A549 (cell line): ENCODE results near the gene PCNX3. TPM values are rescaled to one million over a fixed set of nuclear protein-coding genes. Genes with fewer than 3 reads are reported as not detected.
A peak's percentile ranks its signal among the peaks of the same experiment; 100 is the strongest.

Source experiments
- ATAC-seq, 2 experiments: fragments of 200-7000 bp in 1 of 2; fragments of >200 bp in 1 of 2; cut with Nextera tagmentation in 1 of 2; cut with Tn5 transposase in 1 of 2; 3 replicates each; pipeline versions ENCODE4 v1.8.0 to v1.9.1; 2018 to 2020; ENCODE audit warnings: mild to moderate bottlenecking in 1 of 2, moderate library complexity in 1 of 2
- CTCF ChIA-PET: fragments of 300-600 bp; sonication (Branson Sonifier 250); formaldehyde crosslinking; extraction: SDS; loops from one replicate; lab custom pipeline; 2021; ENCODE audit warnings: antibody characterized with exemption, inconsistent platforms; lab: Yijun Ruan, JAX
- POLR2A ChIA-PET: fragments of 350-600 bp; formaldehyde crosslinking; extraction: SDS; loops from one replicate; lab custom pipeline; 2021; ENCODE audit warnings: antibody characterized with exemption, inconsistent platforms; lab: Yijun Ruan, JAX
- DNase-seq, 2 experiments: peaks; one replicate each; pipeline versions ENCODE4 v3.0.0 to v3.0.0-alpha.2; 2011 to 2016; ENCODE audit warnings: low read depth in 1 of 2, low spot score in 1 of 2
- FAIRE-seq: peaks from 2 replicates; lab custom pipeline; 2011; peaks lifted over from hg19 to GRCh38; lab: Jason Lieb, UNC
- H3K27ac ChIP-seq, 2 experiments: fragments of >200 bp; sonication (Bioruptor Twin); formaldehyde crosslinking; 3 replicates each; pipeline ENCODE4 v1.5.1; 2016 to 2017
- H3K4me1 ChIP-seq: fragments of >200 bp; sonication (Bioruptor Twin); formaldehyde crosslinking; 3 replicates; pipeline ENCODE4 v1.6.1; 2016
- H3K4me2 ChIP-seq: fragments of >200 bp; sonication (Bioruptor Twin); formaldehyde crosslinking; 3 replicates; pipeline ENCODE4 v1.6.1; 2016
- H3K4me3 ChIP-seq: fragments of >200 bp; sonication (Bioruptor Twin); formaldehyde crosslinking; 3 replicates; pipeline ENCODE4 v1.5.1; 2016
- H3K9me3 ChIP-seq: fragments of >200 bp; sonication (Bioruptor Twin); formaldehyde crosslinking; 3 replicates; pipeline ENCODE4 v1.6.1; 2016
- CBX8 ChIP-seq: fragments of 200-600 bp; sonication (generic); IDR thresholded peaks from 2 replicates; pipeline ENCODE4 v1.6.1; 2016
- CEBPB ChIP-seq, 2 experiments: fragments of >200 bp in 1 of 2; sonication (Bioruptor Twin) in 1 of 2; formaldehyde crosslinking in 1 of 2; IDR thresholded peaks; 2 replicates each; pipeline ENCODE4 v1.6.1; 2012 to 2016
- CHD4 ChIP-seq: fragments of 200-600 bp; sonication (generic); IDR thresholded peaks from 2 replicates; pipeline ENCODE4 v1.6.1; 2016; ENCODE audit warnings: antibody characterized with exemption, mild to moderate bottlenecking, borderline replicate concordance
- HDAC2 ChIP-seq: fragments of 200-600 bp; sonication (generic); IDR thresholded peaks from 2 replicates; pipeline ENCODE4 v1.6.1; 2016
- HEYL ChIP-seq: fragments of 250-450 bp; sonication (Bioruptor Pico); IDR thresholded peaks from 2 replicates; pipeline ENCODE4 v1.8.0; 2021; ENCODE audit warnings: mild to moderate bottlenecking, moderate library complexity
- JUN ChIP-seq, 2 experiments: fragments of >200 bp; sonication (Bioruptor Twin); formaldehyde crosslinking; IDR thresholded peaks; 2 replicates in 1 of 2; 3 replicates in 1 of 2; pipeline ENCODE4 v1.6.1; 2016 to 2017
- KDM1A ChIP-seq: fragments of 200-600 bp; sonication (generic); IDR thresholded peaks from 2 replicates; pipeline ENCODE4 v1.6.1; 2016; ENCODE audit warnings: low read depth, mild to moderate bottlenecking
- KDM5A ChIP-seq: fragments of 200-600 bp; sonication (generic); IDR thresholded peaks from 2 replicates; pipeline ENCODE4 v1.6.1; 2016; ENCODE audit warnings: antibody characterized with exemption, mild to moderate bottlenecking
- MAFK ChIP-seq: fragments of 450-650 bp; IDR thresholded peaks from 2 replicates; pipeline ENCODE4 v1.6.1; 2014; ENCODE audit not compliant: partially characterized antibody
- MAZ ChIP-seq: fragments of 150-350 bp; IDR thresholded peaks from 2 replicates; pipeline ENCODE4 v1.6.1; 2014; ENCODE audit warnings: antibody characterized with exemption, low read depth, low read length, borderline replicate concordance
- MYC ChIP-seq: IDR thresholded peaks from 2 replicates; pipeline ENCODE4 v1.6.1; 2012; ENCODE audit warnings: mild to moderate bottlenecking, inconsistent platforms, low read length, improper control_type of control experiment, borderline replicate concordance
- NPAS2 ChIP-seq: fragments of 250-450 bp; sonication (Bioruptor Pico); IDR thresholded peaks from 2 replicates; pipeline ENCODE4 v1.8.0; 2022; ENCODE audit warnings: mild to moderate bottlenecking, moderate library complexity, borderline replicate concordance
- NR3C1 ChIP-seq: fragments of >200 bp; sonication (Bioruptor Twin); formaldehyde crosslinking; IDR thresholded peaks from 3 replicates; pipeline ENCODE4 v1.6.1; 2017
- POLR2A ChIP-seq: IDR thresholded peaks from 2 replicates; pipeline ENCODE4 v1.6.1; 2012; ENCODE audit warnings: mild to moderate bottlenecking, low read length
- POLR2AphosphoS2 ChIP-seq: conservative IDR thresholded peaks from 2 replicates; pipeline ENCODE4 v1.6.1; 2012; ENCODE audit warnings: low read length, improper control_type of control experiment, inconsistent platforms
- RAD21 ChIP-seq, 2 experiments: fragments of >200 bp in 1 of 2; sonication (Bioruptor Twin) in 1 of 2; formaldehyde crosslinking in 1 of 2; IDR thresholded peaks in 1 of 2; conservative IDR thresholded peaks in 1 of 2; 2 replicates in 1 of 2; 3 replicates in 1 of 2; pipeline ENCODE4 v1.6.1; 2012 to 2018; ENCODE audit warnings: inconsistent platforms in 1 of 2
- RARB ChIP-seq: fragments of 250-450 bp; sonication (Bioruptor Pico); IDR thresholded peaks from 2 replicates; pipeline ENCODE4 v1.8.0; 2021; ENCODE audit warnings: mild to moderate bottlenecking, moderate library complexity
- RFX5 ChIP-seq: fragments of 450-650 bp; IDR thresholded peaks from 2 replicates; pipeline ENCODE4 v1.7.1; 2014; ENCODE audit warnings: antibody characterized with exemption, mild to moderate bottlenecking, moderate library complexity
- SMC3 ChIP-seq: fragments of >200 bp; sonication (Bioruptor Twin); formaldehyde crosslinking; IDR thresholded peaks from 3 replicates; pipeline ENCODE4 v1.6.1; 2018; ENCODE audit warnings: inconsistent platforms
- SREBF2 ChIP-seq: fragments of 450-650 bp; IDR thresholded peaks from 2 replicates; pipeline ENCODE4 v1.6.1; 2014; ENCODE audit warnings: mild to moderate bottlenecking, moderate library complexity
- TFCP2L1 ChIP-seq: fragments of 250-450 bp; sonication (Bioruptor Pico); IDR thresholded peaks from 2 replicates; pipeline ENCODE4 v1.5.0; 2021; ENCODE audit warnings: mild to moderate bottlenecking
- ZFP36 ChIP-seq: fragments of 450-650 bp; IDR thresholded peaks from 2 replicates; pipeline ENCODE4 v1.6.1; 2014; ENCODE audit warnings: borderline replicate concordance; ENCODE audit not compliant: partially characterized antibody
- whole genome bisulfite sequencing: methylation state at CpG from one replicate; pipeline ENCODE4 v1.1.6; 2017; ENCODE audit errors: missing lambda C conversion rate; 5-methylcytosine and 5-hydroxymethylcytosine counted together
- polyA plus RNA-seq, 4 experiments: library from polyadenylated mRNA; depleted of rRNA in 3 of 4; stranded (reverse); fragments of >200 nt; fragmentation: RNase III in 1 of 4; extraction: RNeasy Plus Mini Kit Qiagen cat#74134 plus additional on column Dnase treatment in 1 of 4; gene quantifications; 2 replicates in 3 of 4; 3 replicates in 1 of 4; pipeline ENCODE4 v1.2.3, GENCODE V29; 2011 to 2017
- TF ChIP-seq, protein P1 (sequence below): fragments of 250-450 bp; sonication (Bioruptor Pico); IDR thresholded peaks from 2 replicates; pipeline ENCODE4 v1.5.0; 2021; ENCODE audit warnings: mild to moderate bottlenecking, moderate library complexity, borderline replicate concordance
- TF ChIP-seq, protein P2 (sequence below): IDR thresholded peaks from 2 replicates; pipeline ENCODE4 v1.6.1; 2012
- TF ChIP-seq, protein P3 (sequence below): fragments of 450-650 bp; IDR thresholded peaks from 2 replicates; pipeline ENCODE4 v1.6.1; 2014; ENCODE audit warnings: antibody characterized with exemption
- TF ChIP-seq, protein P4 (sequence below): IDR thresholded peaks from 2 replicates; pipeline ENCODE4 v1.6.1; 2012; ENCODE audit warnings: low read depth, borderline replicate concordance
- TF ChIP-seq, protein P5 (sequence below): fragments of >200 bp; sonication (Bioruptor Twin); formaldehyde crosslinking; IDR thresholded peaks from 3 replicates; pipeline ENCODE4 v1.6.1; 2016

PCNX3 gene
- polyA plus RNA-seq, 2 of the 4 experiments (the other 2 are of a cell fraction): 14.2 to 29.7 TPM

DNA sequence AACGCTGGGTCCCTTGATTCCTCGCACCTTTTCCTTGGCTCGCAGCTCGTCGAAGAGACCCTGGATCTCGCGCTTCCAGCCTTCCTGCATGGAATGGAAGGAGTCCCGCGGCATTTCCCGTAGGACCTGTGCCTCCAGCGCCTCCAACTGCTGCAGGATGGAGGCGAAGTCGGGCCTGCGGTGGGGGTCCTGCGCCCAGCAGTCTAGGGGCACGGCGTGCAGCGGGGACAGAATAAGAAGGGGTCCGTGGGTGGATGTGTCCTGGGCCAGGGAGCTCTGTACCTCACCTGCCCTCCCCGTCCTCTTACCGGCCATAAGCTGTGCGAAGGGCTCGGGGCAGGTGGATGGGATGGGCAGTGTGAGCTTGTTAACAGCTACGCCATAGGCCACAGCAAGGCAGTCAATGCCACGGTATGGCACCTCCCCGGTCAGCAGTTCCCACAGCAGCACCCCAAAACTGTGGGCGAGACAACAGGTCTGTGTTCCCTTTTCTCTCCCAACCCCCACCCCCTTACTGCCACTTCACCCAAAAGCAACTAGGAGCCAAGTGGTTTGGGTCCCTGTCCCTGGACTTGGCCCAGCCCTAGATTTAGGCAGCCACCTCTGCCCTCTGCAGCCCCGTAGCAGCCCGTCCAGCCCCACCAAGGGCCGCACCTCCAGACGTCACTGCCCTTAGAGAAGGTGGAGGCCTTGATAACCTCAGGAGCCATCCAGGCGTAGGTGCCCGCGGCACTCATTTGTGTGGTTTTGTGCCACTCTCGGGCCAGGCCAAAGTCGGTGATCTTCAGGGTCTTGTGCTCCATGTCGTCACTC lies 7.8 kb upstream of the PCNX3 start:
- DNase-seq (no peak), FAIRE-seq (no peak), ATAC-seq (no peak)
- WGBS: 94% methylated on average over 34 of the region's 37 CpGs
- Histone ChIP-seq H3K9me3 (no peaks in the 10 kb centered on the region), H3K27ac (no peak overlapping the region), H3K4me3 (no peak overlapping the region), H3K4me1 (peaks cover 30% of the 10 kb centered on the region), H3K4me2 (no peak overlapping the region)
- ChIA-PET POLR2A (no interaction called here), CTCF (interaction anchor here (1.1 to 20.1 kb wide), 4 partner anchors 18 to 66 kb away, joined by 3 to 249 read pairs (median 5); partner anchors contain the start of gene KCNK7)
- TF ChIP-seq, protein P1, sequence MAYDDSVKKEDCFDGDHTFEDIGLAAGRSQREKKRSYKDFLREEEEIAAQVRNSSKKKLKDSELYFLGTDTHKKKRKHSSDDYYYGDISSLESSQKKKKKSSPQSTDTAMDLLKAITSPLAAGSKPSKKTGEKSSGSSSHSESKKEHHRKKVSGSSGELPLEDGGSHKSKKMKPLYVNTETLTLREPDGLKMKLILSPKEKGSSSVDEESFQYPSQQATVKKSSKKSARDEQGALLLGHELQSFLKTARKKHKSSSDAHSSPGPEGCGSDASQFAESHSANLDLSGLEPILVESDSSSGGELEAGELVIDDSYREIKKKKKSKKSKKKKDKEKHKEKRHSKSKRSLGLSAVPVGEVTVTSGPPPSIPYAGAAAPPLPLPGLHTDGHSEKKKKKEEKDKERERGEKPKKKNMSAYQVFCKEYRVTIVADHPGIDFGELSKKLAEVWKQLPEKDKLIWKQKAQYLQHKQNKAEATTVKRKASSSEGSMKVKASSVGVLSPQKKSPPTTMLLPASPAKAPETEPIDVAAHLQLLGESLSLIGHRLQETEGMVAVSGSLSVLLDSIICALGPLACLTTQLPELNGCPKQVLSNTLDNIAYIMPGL (CRISPR knock-in tag): no peak
- TF ChIP-seq, protein P2, sequence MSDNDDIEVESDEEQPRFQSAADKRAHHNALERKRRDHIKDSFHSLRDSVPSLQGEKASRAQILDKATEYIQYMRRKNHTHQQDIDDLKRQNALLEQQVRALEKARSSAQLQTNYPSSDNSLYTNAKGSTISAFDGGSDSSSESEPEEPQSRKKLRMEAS: no peak
- TF ChIP-seq RFX5: no peak
- TF ChIP-seq POLR2AphosphoS2: no peak
- no peak for TF ChIP-seq CHD4

DNA sequence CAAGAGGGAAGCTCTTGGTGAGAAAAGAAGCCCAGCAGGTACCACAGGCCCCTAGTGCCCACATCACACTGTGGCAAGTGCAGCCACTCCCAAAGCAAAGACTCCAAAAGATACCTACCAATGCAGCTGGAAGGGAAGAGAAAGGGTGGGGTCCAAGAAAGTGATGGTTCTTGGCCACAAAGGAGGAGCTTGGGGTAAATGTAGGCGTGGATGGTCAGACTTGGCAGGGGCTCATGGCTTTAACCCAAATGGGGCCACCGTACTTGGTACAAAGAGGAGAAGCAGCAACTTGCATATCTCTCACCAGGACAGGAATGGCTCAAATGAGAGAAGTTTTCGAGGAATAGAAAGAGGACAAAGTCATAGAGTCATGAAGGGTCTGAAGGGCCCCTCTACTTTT lies 6.3 kb upstream of the PCNX3 start:
- DNase-seq (no peak), FAIRE-seq (no peak), ATAC-seq (no peak)
- Histone ChIP-seq H3K4me2 (no peak overlapping the region), H3K4me1 (peaks cover 35% of the 10 kb centered on the region), H3K27ac (no peak overlapping the region), H3K9me3 (no peaks in the 10 kb centered on the region), H3K4me3 (no peak overlapping the region)
- ChIA-PET CTCF (interaction anchor here (1.2 to 20.1 kb wide), 6 partner anchors 11 to 276 kb away, joined by 3 to 249 read pairs (median 4); partner anchors contain the start of gene KCNK7), POLR2A (no interaction called here)
- WGBS: 91% methylated on average over 3 of the region's 3 CpGs
- no peak for TF ChIP-seq MAZ
- TF ChIP-seq NR3C1: no peak

DNA sequence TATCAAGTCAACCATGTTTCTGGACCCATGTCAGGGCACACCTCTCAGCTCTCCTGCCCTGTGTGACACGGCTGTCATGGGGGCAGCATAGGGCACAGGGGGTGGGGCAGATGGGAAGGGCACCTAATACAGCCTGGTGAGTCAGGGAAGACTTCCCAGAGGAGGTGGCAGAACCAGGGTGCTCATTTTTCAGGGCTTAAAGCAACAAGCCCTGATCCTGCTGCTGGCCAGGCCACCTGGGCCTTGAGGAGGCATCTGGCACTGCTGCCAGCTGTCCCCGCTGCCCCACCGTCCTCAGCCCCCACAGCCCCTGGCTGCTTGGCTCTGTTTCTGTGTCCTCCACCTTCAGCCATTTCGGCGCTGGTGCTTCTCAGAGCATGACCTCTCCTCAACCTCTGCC lies 5.9 kb upstream of the PCNX3 start:
- 74% methylated on average over 5 of the region's 5 CpGs for WGBS
- Histone ChIP-seq H3K4me2 (no peak overlapping the region), H3K4me1 (peaks cover 35% of the 10 kb centered on the region), H3K4me3 (no peak overlapping the region), H3K27ac (no peak overlapping the region), H3K9me3 (no peaks in the 10 kb centered on the region)
- FAIRE-seq (no peak), DNase-seq (no peak), ATAC-seq (no peak)
- ChIA-PET POLR2A (no interaction called here), CTCF (interaction anchor here (1.2 to 20.1 kb wide), 6 partner anchors 11 to 275 kb away, joined by 3 to 249 read pairs (median 4); partner anchors contain the start of gene KCNK7)
- no peak for TF ChIP-seq KDM5A
- TF ChIP-seq POLR2A: no peak
- TF ChIP-seq SREBF2: no peak
- TF ChIP-seq TFCP2L1: no peak
- TF ChIP-seq ZFP36: peak; percentile 75
- TF ChIP-seq MYC: no peak

DNA sequence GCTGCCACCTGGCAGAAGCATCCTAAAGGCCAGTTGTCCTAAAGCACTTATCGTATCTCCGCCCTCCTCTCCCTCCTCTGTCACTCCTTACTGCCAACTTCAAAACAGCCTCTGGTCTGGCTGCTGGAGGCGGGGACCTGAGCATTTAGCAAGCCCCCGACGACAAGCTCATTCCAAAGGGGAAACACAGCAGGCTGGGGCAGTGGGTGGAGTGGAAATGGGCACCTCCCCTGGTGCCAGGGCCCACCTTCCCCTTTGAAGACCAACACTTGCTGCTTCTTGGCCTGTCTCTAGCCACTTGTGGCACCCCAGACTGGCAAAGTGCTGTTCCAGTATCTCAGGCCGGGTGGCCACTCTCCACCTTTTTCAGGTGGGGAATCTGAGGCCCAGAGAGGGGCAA lies 5.2 kb upstream of the PCNX3 start:
- DNase-seq: no peak
- no peak overlapping the region for H3K4me2 ChIP-seq
- 84% methylated on average over 6 of the region's 6 CpGs for whole genome bisulfite sequencing
- POLR2A ChIA-PET: no interaction called here
- H3K27ac ChIP-seq: peak overlapping the region in 1 of 2 experiments; percentile 19; a peak in 1 of 6 replicates
- no peak overlapping the region for H3K4me3 ChIP-seq
- H3K9me3 ChIP-seq: no peaks in the 10 kb centered on the region
- ATAC-seq: no peak
- peaks cover 35% of the 10 kb centered on the region for H3K4me1 ChIP-seq
- no peak for FAIRE-seq
- CTCF ChIA-PET: interaction anchor here (1.2 to 20.1 kb wide), 3 partner anchors 16 to 69 kb away, joined by 3 to 249 read pairs (median 8); partner anchors contain the start of gene KCNK7
- TF ChIP-seq SMC3 (no peak), RAD21 (conservative IDR thresholded peaks at IDR 0.05 in 1 of 2, IDR thresholded peaks at IDR 0.05 in 1 of 2) (no peak), MAZ (no peak), HEYL (CRISPR knock-in tag) (no peak), MAFK (no peak), NPAS2 (CRISPR knock-in tag) (no peak), KDM1A (no peak), CEBPB (IDR thresholded peaks at IDR 0.05) (no peak), RFX5 (no peak), RARB (CRISPR knock-in tag) (no peak), HDAC2 (no peak), CBX8 (no peak), JUN (IDR thresholded peaks at IDR 0.05) (no peak)
- TF ChIP-seq, protein P3, sequence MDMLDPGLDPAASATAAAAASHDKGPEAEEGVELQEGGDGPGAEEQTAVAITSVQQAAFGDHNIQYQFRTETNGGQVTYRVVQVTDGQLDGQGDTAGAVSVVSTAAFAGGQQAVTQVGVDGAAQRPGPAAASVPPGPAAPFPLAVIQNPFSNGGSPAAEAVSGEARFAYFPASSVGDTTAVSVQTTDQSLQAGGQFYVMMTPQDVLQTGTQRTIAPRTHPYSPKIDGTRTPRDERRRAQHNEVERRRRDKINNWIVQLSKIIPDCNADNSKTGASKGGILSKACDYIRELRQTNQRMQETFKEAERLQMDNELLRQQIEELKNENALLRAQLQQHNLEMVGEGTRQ: no peak
- TF ChIP-seq, protein P4, sequence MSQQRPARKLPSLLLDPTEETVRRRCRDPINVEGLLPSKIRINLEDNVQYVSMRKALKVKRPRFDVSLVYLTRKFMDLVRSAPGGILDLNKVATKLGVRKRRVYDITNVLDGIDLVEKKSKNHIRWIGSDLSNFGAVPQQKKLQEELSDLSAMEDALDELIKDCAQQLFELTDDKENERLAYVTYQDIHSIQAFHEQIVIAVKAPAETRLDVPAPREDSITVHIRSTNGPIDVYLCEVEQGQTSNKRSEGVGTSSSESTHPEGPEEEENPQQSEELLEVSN: no peak
- TF ChIP-seq, protein P5, sequence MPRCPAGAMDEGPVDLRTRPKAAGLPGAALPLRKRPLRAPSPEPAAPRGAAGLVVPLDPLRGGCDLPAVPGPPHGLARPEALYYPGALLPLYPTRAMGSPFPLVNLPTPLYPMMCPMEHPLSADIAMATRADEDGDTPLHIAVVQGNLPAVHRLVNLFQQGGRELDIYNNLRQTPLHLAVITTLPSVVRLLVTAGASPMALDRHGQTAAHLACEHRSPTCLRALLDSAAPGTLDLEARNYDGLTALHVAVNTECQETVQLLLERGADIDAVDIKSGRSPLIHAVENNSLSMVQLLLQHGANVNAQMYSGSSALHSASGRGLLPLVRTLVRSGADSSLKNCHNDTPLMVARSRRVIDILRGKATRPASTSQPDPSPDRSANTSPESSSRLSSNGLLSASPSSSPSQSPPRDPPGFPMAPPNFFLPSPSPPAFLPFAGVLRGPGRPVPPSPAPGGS: no peak
